Epithelial cell of prostate (primary cell): Measurements from ENCODE around the gene RTL10.
A peak's percentile ranks its signal among the peaks of the same experiment; 100 is the strongest.
"Not testable (repeated sequence)": the region's sequence is repeated elsewhere in the genome, so short reads cannot be mapped to it uniquely, and the experiment has no call there.

ENCODE experiments used
- DNase-seq: peaks from one replicate; pipeline ENCODE4 v3.0.0-alpha.2; 2011; ENCODE audit warnings: low read depth, low spot score
- H3K27ac ChIP-seq: fragments of 450-650 bp; 2 replicates; pipeline ENCODE4 v1.5.1; 2017; ENCODE audit warnings: mild to moderate bottlenecking

Gene RTL10

DNA sequence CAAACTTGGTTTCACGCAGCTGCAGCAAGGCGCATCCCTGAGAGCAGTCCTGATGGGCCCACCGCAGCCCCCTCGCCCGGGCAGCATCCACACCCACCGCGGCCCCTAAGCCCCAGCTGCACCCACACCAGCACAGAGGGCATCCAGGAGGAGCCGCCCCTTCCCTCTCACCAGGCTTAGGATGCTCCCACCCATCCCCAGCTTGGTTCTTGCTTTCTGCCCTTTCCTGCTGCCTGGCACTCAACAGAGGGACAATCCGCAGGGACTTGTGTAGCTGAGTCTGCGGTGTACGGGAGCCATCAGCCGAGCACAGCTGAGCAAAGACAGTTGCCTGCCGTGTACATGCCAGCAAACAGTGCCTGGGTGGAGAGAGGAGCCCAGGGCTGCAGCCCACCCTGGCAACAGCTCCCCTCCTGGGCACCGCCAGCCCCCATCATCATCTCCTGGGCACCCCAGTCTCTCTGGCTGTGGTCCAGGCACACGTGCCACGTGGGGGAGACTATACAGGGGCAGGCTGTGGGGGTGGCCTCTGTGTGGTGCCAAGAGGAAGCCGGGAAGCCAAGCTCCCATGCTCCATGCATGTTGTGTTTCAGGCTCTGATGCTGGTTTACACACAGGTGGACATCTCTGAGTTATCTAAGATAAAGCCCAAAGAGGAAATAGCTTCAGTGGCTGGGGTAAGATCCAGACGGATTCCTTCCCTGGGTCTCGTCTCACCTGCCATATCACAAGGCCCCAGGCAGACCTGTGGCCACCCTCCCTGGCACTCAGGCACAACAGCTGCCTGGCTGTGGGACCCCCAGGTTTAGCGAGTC lies 36.0 kb upstream of the RTL10 start:
- peak overlapping the region; percentile 74 for H3K27ac ChIP-seq
- DNase-seq: no peak

- no peak overlapping the region for H3K27ac ChIP-seq
- no peak for DNase-seq
These were observed 35.3 kb upstream of the RTL10 start for GRCh38 chr22:19889951-19890350.

DNA sequence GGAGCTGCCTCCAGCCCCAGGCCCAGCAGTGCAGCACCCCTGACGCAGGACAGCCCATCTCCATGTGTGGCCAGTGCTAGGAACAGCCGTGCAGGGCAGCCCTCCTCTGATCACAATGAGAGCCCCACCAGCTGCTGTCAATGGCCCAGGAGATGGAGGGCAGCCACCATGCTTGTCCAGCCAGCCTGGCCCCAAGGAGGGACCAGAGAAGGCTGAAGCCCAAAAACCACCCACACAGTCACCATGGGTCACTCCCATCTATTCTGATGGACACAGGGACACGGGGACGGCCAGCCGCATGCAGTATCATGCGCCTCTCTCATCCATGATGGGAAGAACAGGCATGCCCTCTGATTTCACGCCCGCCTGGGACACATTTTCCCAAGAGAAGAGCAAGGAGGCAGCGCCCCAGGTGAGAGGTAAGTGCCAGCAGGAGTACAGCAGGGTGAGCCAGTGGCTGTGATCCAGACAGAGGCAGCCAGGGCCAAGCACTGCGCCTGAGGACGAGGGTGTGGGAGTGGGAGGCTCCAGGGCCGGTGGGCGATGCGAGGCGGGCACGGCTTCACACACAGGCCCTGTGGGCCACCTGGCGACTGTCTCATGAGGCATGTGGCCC lies 33.6 kb upstream of the RTL10 start:
- H3K27ac ChIP-seq: no peak overlapping the region
- DNase-seq: no peak

- no peak overlapping the region for H3K27ac ChIP-seq
These were observed 32.7 kb upstream of the RTL10 start for GRCh38 chr22:19887256-19887985.

DNA sequence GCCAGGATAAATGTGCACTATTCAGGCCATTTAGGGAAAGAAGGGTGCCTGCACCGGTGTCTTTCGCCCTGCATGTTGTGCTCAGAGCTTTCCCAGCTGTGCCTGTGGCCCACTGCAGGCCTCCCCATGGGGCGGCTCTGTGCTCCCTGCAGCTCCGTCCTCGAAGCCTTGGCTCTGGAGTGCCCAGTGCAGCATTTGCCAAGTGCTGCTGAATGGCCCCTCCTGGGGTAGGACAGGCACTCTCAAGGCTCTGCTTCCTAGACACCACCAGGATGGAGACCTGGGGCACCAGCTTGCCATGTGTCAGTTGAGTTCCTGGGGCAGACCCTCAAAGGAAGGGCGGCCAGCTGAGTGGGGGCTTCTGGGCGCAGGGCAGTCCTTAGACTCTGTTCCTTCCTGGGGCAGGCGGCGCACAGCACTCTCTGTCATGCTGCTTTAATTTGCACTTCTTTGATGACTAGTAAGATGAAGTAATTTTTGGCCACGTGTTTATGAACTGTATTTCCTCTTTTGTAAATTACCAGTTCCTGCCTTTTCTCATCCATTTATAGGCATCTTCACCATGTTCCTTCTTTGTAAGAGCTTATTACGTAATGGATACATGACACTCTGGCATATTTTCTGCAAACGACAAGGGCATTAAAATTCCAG lies 32.1 kb upstream of the RTL10 start:
- DNase-seq: no peak
- no peak overlapping the region for H3K27ac ChIP-seq

More at GRCh38 chr22:19887256-19887985, 32.7 kb upstream of the RTL10 start:
- DNase-seq: no peak

GRCh38 chr22:19885841-19886592 lies 31.3 kb upstream of the RTL10 start:
- no peak overlapping the region for H3K27ac ChIP-seq
- DNase-seq: no peak

DNA sequence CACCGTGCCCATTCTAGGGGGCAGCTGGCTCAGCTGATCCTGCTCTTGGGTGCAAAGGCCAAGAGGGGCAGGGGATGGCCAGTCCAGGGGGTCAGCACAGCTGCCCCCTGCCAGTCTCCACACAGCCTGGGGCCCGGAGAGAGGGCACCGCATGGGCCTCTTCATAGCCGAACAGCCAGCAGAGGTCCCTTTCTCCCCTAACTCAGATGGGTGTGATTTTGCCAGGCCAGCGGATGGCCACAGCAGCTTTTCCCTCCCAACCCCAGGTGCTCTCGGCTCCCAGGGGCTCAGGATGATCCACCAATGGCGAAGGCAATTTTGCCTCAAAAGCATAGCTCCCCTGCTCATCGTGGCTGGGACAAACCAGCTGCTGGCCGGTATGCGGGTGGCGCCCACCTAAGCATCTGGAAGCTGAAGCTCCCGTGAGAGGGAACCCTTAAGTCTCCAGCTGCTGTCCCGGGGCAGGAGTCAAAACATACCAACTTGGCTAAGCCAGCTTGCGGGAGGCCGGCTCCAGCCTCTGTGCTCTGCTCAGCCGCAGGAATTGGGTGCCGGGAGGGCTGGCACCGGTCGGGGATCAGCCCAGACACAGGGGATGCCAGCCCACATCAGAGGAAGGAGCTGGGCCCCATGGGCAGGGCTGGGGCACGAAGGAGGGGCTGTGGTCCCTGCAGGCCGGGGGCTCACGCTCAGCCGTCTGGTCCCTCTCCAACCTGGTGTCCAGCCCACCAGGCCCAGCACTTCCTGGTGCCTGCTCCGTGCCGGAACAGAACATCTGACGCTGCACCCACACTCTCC lies 30.5 kb upstream of the RTL10 start:
- no peak overlapping the region for H3K27ac ChIP-seq
- no peak for DNase-seq

- no peak for DNase-seq
- H3K27ac ChIP-seq: no peak overlapping the region
These were observed 29.7 kb upstream of the RTL10 start for GRCh38 chr22:19884161-19884953.

DNA sequence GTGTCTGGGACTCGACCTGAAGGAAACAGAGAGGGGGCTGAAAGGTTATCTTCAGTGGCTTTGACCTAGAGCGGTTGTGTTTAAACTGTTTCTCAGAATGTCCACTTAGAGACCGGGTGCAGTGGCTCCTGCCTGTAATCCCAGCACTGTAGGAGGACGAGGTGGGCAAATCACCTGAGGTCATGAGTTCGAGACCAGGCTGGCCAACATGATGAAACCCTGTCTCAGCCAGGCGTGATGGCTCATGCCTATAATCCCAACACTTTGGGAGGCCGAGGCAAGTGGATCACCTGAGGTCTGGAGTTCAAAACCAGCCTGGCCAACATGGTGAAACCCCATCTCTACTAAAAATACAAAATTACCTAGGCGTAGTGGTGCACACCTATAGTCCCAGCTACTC lies 28.8 kb upstream of the RTL10 start:
- not testable (repeated sequence) for H3K27ac ChIP-seq, DNase-seq

GRCh38 chr22:19882446-19883381 lies 28.0 kb upstream of the RTL10 start:
- no peak overlapping the region for H3K27ac ChIP-seq
- DNase-seq: no peak

GRCh38 chr22:19880786-19881569 lies 26.3 kb upstream of the RTL10 start:
- DNase-seq: peak; percentile 26
- H3K27ac ChIP-seq: peak overlapping the region; percentile 50

DNA sequence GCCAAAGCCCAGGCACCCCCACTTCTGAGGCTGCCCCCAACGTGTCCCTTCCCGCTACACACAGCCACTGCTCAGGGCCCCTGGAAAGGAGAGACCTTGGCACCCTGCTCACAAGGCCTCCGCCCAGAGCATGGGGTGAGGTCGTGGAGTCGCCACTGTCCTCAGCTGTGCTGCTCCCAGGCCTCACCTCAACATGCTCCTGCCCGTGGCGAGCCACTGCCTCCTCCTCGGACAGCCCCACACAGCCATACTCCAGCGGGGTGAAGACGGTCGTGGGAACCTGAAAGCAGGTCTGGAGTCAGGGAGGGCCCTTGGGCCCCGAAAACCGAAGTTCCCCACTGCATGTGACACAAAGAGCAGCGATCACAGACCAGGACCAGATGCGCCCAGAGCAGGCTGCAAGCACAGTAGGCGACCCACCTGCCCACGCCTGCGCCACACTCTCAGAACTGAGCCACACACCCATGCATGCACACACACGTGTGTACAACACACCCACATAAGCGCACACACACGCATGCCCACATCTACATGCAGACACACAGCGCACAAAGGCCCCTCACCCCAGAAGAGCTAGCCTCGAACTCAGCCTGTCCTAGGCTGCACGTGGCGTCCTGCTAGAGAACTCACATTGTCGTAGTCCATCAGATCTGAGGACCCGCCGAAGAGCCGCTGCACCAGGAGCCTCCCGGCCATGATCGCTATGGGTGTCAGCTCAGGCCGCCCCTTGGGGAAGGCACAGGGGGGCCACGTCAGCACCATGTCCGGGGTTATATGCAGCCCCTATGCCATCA lies 25.5 kb upstream of the RTL10 start:
- no peak for DNase-seq
- no peak overlapping the region for H3K27ac ChIP-seq

- H3K27ac ChIP-seq: no peak overlapping the region
- DNase-seq: no peak
These were observed 24.9 kb upstream of the RTL10 start for GRCh38 chr22:19879643-19879991.

DNA sequence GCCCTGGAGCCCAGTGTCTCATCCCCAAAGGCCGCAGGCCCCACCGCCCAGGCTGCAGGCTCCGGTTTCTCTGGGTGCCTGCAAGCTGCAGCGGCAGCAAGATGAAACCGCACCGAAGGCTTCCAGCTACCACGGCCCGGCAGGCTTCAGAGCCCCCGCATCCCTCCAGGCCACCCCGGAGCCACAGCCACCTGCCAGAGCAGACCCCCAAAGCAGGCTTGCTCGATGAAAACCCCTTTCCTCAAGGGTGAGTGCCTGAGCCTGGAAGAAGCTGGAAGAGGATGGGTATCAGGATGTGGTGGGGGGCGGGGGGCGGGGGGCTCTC lies 24.5 kb upstream of the RTL10 start:
- no peak overlapping the region for H3K27ac ChIP-seq

DNA sequence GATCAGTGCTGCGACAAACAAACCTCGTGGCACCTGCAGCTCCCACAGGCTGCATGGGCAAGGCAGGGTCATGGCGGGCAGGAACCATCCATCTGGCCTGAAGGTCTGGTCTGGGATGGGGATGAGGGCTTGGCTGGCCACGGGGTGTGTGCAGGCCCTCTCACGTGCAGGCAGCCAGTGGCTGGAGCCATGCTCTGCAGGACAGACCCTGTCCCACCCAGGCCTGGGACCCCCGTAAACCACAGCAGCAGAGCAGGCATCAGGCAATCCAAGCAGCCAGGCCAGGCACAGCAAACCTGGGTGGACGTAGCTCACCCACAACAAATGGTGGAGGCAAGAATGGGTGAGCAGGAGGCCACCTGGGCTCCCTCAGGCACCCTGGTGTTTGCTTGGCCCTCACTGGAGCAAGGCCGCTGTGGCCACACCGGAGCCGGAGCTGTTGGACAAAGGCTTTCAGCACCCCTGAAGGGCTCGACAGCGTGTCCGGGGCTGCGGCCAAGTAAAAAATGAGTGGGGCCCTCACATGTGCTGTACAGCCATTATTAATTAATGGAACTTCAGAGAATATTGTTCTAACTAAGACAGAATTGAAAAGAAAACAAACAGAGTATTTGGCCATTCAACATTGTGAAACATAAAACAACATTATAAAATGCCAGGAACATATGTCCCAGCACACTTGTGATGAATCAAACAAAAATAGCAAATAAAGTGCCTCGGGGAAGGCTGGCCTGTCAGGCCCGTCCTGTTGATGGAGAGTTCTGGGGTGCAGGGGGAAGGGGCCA lies 24.0 kb upstream of the RTL10 start:
- no peak overlapping the region for H3K27ac ChIP-seq
- DNase-seq: no peak

More for the DNA sequence above, 24.5 kb upstream of the RTL10 start:
- no peak for DNase-seq
